LNCAP (cell line): ENCODE data around the gene FBLN1.

Experiments
- CTCF ChIP-seq: fragments of 450-650 bp; IDR thresholded peaks from 2 replicates; pipeline ENCODE4 v1.5.1; 2017; ENCODE audit warnings: mild to moderate bottlenecking

The FBLN1 gene

GRCh38 chr22:45518580-45518991 lies 15.9 kb downstream of the FBLN1 start:
- TF ChIP-seq CTCF: no peak

DNA sequence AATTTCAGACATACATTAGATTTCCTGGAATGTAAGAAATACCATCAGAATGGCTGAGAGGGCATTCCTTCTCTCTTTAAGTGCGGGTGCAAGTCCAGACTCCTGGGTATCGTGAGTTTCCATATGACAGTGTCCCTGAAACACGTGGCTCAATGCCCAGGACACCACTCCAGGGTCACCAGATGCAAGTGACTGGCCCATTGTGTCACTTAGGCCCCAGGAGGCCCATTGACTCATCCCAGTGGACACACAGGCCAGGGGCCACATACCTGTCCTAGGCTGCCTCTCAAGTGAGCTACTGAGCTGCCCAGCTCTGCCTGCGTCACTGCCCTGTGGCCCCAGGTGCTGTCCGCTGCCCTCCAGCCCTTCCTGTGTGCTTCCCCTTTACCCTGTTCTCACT lies 18.5 kb downstream of the FBLN1 start:
- no peak for TF ChIP-seq CTCF

GRCh38 chr22:45522462-45522861 lies 19.8 kb downstream of the FBLN1 start:
- no peak for TF ChIP-seq CTCF

GRCh38 chr22:45524157-45524556 lies 21.5 kb downstream of the FBLN1 start:
- no peak for TF ChIP-seq CTCF

- no peak for TF ChIP-seq CTCF
Observed at GRCh38 chr22:45524966-45525365, 22.3 kb downstream of the FBLN1 start.

DNA sequence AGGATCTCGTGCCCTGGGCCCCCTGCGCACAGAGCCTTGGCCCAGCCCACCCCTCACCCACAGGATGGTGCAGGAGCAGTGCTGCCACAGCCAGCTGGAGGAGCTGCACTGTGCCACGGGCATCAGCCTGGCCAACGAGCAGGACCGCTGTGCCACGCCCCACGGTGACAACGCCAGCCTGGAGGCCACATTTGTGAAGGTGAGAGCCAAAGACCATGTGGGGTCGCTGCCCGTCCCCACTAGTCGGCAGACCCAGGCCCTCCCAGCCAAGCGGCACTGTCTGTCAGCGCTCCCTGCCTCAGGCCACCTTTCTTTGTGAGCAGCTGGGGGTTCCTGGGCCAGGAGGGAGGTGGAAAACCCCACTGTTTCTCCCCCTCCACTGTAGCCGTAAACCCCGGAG lies 22.8 kb downstream of the FBLN1 start:
- TF ChIP-seq CTCF: no peak

DNA sequence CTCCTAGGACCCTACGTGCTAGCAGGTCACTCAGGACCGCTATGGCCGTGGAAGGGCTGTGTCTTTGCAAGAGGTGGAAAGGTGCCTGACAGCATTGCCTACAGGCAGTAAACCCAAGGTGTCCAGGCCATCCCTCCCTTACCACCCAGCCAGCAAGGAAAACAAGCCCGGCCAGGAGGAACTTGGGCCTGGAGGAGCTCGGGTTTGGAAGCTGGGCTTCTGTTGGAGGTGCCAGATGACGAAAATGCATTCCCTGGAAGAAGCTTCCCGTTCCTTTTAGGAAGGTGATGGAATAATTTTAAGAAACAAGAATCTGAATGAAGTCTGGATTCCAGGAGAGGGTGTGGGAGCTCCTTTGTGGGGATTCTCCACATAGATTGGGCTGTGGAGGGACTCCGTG lies 23.6 kb downstream of the FBLN1 start:
- no peak for TF ChIP-seq CTCF

DNA sequence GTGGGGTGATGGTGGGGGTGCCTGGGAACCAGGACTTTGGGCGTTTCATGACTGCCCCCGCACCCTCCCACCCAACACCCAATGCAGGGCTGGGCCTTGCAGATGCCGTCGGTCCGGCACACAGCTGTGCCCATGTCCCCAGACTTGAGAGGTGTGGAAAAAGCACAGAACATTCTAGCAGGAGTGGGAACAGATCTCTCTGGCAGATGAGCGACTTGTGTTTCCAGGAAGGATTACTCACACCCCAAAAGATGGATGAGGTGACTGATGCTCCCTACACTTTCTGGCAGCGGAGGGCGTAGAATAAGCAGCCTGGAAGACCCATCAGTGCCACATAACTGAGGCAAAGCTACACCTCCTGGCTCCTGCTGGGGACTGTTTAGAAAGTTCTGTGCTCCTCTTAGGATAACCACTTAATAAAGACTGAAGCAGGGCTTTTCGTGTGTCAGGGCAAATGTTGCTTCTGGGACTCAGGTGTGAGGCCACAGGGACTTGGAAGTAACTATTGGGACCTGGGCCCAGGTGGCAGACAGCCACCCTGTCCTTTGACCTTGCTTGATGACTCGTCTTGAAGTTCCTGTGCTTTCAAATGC lies 24.2 kb downstream of the FBLN1 start:
- TF ChIP-seq CTCF: no peak
